Kidney glomerular epithelial cell (primary cell): ENCODE measurements around the gene INPP5A.

ENCODE experiments used
- DNase-seq: peaks from one replicate; lab custom pipeline; 2025; lab: John Stamatoyannopoulos, UW

INPP5A gene

DNA sequence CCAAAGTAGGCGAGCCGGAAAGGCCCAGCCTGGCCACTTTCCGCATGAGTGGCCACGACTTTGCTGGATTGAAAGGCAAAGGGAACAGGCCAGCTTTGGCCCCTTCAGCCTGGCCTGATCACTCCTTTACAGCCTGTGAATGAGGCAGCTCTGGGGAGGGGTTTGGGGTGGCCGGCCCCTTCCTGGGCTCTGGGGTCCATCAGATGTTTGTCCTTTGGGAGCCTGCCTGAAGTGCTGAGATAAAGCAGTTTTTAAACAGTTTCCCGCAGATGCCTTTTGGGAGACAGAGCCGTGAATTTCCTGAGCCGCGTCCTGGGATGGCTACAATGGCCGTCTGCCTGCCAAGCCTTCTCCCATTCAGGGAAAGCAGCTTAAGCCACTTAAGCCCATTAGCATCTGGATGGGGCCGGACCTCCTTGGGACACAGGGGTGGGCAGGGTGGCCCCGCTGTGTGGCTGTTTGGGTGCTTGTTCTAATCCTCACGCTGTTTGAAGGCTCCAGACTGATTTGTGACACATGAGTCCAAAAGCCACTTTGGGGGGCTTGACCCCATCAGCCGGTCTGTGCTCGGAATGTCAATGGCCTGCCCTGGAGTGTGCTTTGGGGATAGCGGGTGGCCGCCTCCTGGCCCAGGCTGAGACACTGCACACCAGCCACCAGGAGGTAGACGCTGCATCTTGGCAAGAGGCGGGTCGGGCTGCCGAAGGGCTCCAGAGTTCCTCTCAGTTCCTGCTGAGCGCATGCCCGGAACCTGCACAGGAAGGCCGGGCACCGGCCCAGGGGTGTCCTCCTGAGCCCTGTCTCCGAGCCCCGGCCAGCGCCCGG is 209.4 kb downstream of the INPP5A start:
- no peak for DNase-seq

DNA sequence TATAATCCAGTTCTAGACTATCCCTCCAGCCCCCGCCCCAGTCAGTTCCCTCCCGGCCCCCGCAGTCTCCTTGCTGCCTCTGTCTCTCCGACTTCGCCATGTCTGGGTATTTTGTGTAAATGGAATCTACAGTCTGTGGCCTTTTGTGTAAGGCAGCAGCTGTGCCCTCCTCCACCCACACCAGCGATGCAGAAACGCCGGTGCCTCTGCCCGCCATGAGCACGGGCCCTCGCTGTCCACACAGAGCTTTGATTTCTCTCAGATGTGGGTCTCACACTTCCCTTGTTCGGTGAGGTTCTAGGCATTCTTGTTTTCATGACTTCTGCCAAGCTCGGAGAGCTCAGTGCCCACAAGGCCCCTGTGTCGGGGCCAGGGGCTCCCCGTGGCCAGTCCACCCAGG is 210.5 kb downstream of the INPP5A start:
- no peak for DNase-seq

- DNase-seq = peak; percentile 40
Observed at GRCh38 chr10:132748545-132749370, 211.2 kb downstream of the INPP5A start.

DNA sequence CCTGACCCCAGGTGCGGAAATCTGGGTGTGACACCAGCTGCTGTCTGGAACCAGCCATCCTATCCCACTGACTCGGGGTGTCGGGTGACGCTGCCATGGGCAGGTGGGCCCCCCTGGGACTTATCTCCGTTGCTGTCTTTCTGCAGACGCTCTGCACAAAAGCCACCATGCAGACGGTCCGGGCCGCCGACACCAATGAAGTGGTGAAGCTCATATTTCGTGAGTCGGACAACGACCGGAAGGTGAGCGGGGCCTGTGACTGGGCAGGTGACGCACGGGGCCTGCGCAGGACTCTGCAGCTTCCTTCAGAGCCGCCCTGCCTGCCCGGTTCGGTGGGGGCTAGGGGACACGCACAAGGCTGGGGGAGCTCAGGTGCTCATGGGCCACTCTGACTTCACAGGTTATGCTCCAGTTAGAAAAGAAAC is 211.8 kb downstream of the INPP5A start:
- DNase-seq = no peak

- no peak for DNase-seq
Observed at GRCh38 chr10:132750936-132751335, 213.3 kb downstream of the INPP5A start.

- no peak for DNase-seq
Observed at GRCh38 chr10:132752378-132752777, 214.8 kb downstream of the INPP5A start.

DNA sequence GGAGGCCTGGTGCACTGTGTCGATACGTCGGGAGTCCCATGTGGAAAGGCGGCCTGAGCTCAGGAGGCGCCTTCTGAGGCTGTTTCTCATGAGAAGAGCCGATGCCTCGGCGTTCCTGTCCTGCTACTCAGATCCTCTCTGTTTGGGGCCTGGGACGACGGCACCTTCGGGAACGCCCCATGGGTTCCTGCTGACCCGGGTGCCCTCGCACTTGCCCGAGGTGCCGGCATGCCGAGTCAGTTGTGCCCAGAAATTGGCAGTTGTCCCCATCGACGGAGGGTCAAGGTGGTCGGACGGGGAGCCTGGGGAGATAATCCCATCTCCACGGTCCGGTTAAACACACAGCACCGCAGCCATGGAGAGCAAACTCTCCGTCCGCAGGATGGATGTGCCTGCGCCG is 215.4 kb downstream of the INPP5A start:
- no peak for DNase-seq

DNA sequence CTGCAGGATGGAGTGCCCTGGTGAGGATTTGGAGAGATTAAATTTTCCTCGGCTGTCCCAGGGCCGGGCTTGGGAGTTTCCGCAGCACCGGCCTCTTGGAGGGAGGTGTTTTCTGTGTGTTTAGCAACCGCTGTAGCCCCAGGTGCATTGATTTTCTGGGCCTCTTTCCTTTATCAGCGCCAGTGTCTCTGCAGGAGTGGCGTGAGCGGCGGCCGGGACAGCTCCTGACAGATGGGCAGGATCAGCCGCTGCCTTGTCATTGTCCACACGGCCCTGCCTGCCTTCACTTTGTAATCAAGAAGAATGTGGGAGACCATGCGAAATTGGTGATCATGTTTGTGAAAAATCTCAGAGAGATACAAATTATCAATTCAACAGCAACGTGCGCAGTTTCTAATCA is 216.0 kb downstream of the INPP5A start:
- DNase-seq = no peak

DNA sequence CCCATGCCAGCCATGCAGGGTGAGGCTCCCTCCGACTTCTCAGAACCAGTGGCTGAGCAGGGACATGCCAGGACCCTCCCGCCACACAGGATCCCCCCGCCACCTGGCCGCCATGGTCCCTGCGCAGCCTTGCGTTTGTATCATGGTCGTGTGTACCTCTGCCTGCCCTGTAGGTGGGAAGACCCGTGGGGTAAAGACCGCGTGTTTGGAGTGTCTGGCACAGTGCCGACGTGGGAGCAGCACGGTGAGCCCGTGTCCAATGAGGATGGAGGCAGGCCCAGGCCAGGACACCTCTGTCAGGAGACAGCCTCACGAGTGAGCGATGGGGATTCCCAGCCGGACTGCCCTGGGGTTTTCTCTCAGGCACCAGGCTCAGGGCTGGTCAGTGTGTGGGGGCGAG is 216.5 kb downstream of the INPP5A start:
- no peak for DNase-seq

DNA sequence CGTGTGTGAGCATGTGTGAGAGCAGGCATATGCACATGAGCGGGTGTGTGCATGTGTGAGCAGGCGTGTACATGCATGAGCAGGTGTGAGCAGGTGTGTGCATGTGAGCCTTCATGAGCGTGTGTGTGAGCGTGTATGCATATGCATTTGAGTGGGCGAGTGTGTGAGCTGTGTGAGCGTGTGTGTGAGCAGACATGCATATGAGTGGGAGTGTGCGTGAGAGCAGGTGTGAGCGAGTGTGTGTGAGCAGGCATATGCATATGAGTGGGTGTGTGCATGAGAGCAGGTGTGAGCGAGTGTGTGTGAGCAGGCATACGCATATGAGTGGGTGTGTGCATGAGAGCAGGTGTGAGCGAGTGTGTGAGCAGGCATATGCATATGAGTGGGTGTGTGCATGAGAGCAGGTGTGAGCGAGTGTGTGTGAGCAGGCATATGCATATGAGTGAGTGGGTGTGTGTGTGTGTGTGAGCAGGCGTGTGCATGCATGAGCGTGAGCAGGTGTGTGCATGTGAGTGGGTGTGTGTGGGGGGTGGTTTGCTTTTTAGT is 217.7 kb downstream of the INPP5A start:
- DNase-seq = no peak

DNA sequence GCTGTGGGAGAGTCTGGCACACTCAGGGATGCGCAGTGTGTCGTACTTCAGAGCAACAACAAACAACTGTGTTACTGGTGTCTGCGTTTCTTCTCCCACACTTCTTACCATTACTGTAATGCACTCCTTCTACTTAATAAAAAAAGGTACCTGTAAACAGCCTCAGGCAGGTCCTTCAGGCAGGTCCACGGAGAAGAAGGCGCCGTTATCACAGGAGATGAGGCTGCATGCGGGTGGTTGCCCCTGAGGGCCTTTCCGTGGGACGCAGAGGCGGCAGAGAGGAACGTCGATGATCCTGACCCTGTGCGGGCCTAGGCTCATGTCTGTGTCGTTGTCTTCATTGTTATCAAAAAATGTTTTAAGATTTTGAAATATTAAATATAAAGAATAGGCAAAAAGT is 219.0 kb downstream of the INPP5A start:
- DNase-seq = no peak

GRCh38 chr10:132757171-132757570 is 219.6 kb downstream of the INPP5A start:
- DNase-seq = no peak

GRCh38 chr10:132758865-132759264 is 221.3 kb downstream of the INPP5A start:
- no peak for DNase-seq

DNA sequence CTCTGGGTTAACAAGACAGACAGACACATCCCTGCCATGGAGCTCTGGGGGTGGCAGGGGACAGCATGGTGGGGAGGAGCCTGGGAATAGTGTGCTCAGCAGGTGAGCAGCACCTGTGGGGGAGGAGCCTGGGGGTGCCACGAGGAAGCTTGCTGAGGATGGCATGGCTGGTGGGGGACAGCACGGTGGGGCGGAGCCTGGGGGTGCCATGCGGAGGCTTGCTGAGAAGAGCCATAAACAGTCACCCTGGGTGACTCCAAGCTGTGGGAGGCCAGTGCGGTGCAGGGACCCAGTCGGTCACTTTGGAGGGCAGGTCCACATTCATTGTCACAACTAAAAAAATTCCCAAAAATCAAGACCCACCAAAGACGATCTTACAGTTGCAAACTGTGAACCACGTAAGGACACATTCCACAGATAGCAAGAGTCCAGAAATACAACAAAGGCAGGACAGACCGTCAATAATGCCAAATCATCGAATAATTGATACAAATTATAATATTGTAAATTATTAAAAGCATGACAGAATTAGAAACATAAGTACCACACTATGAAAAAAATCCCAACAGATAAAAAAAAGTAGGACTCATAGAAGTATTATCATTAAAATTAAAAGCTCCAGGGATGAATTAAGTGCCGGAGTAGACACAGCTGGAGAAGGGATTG is 223.9 kb downstream of the INPP5A start:
- DNase-seq = no peak

DNA sequence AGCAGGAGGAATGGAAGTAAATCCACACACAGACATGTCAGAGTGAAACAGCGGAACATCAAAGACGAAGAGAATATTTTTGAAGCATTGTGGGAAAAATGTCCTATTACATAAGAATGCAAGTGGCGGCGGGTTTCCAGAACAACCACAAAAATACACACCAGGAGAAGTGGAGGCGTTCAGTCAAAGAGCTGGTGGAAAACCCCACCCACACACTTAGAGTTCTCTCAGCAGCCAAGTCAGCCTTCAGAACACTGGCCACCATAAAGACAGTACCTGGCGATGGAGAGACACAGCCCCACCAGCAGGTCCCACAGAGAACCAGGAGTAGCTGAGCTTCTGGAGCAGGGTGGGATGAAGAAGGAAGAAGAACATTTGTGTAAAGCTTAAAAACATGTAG is 224.7 kb downstream of the INPP5A start:
- DNase-seq = no peak

DNA sequence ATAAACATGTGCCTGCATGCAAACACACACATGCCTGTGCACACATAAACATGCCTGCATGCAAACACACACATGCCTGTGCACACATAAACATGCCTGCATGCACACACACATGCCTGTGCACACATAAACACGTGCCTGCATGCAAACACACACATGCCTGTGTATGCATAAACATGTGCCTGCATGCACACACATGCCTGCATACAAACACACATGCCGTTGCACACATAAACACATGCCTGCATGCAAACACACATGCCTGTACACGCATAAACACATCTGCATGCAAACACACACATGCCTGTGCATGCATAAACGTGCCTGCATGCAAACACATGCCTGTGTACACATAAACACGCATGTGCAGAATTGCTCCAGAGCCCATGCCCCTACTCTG is 226.0 kb downstream of the INPP5A start:
- no peak for DNase-seq

DNA sequence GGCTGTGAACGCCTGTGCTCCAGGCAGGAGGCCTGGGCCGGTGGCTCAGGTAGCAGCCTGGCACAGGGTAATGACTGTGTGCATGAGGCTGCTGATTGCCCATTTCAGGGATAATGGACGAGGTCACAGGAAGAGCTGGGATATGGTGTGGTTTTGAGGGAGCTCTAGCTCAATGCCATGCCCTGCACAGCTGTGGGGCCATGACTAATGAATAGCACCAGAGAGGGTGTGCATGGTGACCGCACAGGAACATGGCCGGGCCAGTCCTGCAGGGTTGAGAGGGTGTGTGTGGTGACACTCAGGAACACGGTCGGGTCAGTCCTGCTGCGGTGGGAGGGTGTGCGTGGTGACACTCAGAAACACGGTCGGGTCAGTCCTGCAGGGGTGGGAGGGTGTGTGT is 226.5 kb downstream of the INPP5A start:
- no peak for DNase-seq

- DNase-seq = no peak
Observed at GRCh38 chr10:132765435-132765834, 227.8 kb downstream of the INPP5A start.

- DNase-seq = no peak
Observed at GRCh38 chr10:132766291-132766690, 228.7 kb downstream of the INPP5A start.

GRCh38 chr10:132768346-132769248 is 231.0 kb downstream of the INPP5A start:
- no peak for DNase-seq
